ENCODE data around the gene UCP2.

Gene UCP2

DNA sequence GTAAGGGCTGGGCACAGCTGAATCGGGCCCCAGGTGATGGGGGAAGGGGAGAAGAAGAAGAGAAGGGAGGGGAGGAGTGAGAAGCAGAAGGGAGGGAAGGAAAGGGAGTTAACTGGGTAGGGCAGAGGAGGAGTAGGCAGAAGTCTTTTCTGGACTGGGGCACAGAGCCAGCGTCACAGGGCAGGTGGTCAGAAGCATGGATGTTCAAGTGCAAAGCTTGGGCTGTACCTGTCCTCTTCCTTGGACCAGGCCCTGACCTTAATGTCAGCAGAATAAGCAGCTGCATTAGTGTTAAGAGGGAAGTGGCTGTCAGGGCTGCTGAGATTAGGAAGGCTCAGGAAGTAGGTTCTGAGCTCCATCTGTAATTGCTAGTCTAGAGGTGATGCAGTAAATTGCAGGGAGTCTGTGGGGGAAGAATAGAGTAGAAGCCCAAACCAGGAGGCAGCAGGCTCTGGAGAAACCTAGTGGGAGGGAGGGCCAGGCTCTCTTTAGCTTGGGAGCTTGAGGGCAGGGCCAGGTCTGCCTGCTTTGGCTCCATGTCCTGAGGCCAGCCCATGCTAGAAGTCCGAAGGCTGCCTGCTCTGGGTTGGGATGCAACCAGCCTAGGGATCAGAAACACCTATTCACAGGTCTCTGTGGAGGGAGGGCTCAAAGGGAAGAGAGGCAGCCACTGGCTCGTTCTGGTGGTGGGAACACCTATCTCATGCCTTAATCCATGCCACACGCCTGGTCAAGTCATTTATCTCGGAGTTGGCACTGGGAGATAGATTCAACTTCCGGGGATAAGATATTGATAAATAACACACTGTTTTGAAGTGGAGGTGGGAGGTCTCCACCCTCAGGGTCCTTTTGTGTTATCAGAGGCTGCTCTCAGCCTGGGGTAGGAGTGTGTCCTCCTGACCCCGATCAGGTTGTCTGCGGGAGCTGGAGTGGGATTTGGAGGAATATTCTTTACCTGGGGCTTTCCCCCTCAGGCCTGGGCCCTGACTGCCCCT is 28.0 kb upstream of the UCP2 start:
- H3K4me1 ChIP-seq (ENCODE audit: low read depth, poor library complexity, severe bottlenecking) = peaks cover 6% of the 10 kb centered on the region
- no peak overlapping the region for H3K9ac ChIP-seq
- H2AFZ ChIP-seq (ENCODE audit: low read depth) = no peak overlapping the region
- no peak overlapping the region for H3K27ac ChIP-seq
- H3K36me3 ChIP-seq (ENCODE audit: insufficient read depth) = no peaks in the 10 kb centered on the region
- no peak overlapping the region for H3K4me2 ChIP-seq
- no peak overlapping the region for H3K4me3 ChIP-seq (IDR thresholded peaks at IDR 0.05; ENCODE audit: insufficient read depth, low read depth, low read length)
- no peaks in the 10 kb centered on the region for H3K27me3 ChIP-seq (ENCODE audit: insufficient read depth, low read depth)
- no peaks in the 10 kb centered on the region for H4K20me1 ChIP-seq (ENCODE audit: insufficient read depth)
- H3K79me2 ChIP-seq (ENCODE audit: insufficient read depth, low read depth) = no peaks in the 10 kb centered on the region
- TF ChIP-seq, protein P1, sequence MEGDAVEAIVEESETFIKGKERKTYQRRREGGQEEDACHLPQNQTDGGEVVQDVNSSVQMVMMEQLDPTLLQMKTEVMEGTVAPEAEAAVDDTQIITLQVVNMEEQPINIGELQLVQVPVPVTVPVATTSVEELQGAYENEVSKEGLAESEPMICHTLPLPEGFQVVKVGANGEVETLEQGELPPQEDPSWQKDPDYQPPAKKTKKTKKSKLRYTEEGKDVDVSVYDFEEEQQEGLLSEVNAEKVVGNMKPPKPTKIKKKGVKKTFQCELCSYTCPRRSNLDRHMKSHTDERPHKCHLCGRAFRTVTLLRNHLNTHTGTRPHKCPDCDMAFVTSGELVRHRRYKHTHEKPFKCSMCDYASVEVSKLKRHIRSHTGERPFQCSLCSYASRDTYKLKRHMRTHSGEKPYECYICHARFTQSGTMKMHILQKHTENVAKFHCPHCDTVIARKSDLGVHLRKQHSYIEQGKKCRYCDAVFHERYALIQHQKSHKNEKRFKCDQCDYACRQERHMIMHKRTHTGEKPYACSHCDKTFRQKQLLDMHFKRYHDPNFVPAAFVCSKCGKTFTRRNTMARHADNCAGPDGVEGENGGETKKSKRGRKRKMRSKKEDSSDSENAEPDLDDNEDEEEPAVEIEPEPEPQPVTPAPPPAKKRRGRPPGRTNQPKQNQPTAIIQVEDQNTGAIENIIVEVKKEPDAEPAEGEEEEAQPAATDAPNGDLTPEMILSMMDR (conservative IDR thresholded peaks at IDR 0.05; ENCODE audit: low read depth, low read length) = no peak

DNA sequence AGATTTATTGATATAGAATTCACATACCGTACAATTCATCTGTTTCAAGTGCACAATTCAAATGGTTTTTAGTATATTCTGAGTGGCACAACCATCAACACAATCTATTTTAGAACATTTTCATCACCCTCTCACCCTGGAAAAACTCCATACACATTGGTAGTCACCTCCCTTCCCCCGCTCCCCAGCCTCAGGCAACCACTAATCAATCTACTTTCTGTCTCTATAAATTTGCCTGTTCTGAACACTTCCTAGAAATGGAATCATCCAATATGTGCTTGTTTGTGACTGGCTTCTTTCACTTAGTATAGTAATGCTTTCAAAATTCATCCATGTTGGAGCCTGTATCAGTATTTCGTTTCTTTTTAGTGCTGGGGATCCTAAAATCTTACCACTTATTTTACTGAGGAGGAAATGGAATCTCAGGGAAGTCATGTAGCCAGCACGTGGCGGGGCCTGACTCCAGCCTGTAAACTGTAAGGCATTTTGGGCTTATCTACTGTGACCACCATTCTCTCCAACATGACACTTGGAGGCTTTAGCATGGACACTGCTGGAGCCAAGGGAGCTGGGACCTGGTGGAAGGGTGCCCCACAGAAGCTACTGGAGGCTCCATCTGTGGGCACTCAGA is 27.1 kb upstream of the UCP2 start:
- Histone ChIP-seq H3K79me2 (ENCODE audit: insufficient read depth, low read depth) (no peaks in the 10 kb centered on the region), H3K27ac (no peak overlapping the region), H3K4me2 (no peak overlapping the region), H3K9ac (no peak overlapping the region), H3K36me3 (ENCODE audit: insufficient read depth) (no peaks in the 10 kb centered on the region), H2AFZ (ENCODE audit: low read depth) (no peak overlapping the region), H3K4me1 (ENCODE audit: low read depth, poor library complexity, severe bottlenecking) (peaks cover 1% of the 10 kb centered on the region), H3K27me3 (ENCODE audit: insufficient read depth, low read depth) (no peaks in the 10 kb centered on the region), H4K20me1 (ENCODE audit: insufficient read depth) (no peaks in the 10 kb centered on the region), H3K4me3 (IDR thresholded peaks at IDR 0.05; ENCODE audit: insufficient read depth, low read depth, low read length) (no peak overlapping the region)
- TF ChIP-seq, protein P1 (conservative IDR thresholded peaks at IDR 0.05; ENCODE audit: low read depth, low read length) = no peak

DNA sequence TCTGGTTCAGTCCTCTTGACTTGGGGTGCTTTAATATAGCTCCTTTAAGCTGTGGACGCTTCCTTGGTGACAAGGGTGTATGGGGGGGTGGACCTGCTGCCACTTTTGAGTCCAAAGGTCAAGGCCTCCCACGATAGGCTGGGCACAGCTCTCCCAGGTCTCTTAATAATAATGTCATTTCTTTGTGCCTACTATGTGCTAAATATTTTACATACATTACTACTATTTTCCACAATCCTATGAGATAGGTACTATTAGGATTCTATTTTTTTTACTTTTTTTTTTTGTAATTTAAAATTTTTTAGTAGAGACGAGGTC is 26.5 kb upstream of the UCP2 start:
- TF ChIP-seq, protein P1 (conservative IDR thresholded peaks at IDR 0.05; ENCODE audit: low read depth, low read length) = no peak
- Histone ChIP-seq H2AFZ (ENCODE audit: low read depth) (no peak overlapping the region), H3K27me3 (ENCODE audit: insufficient read depth, low read depth) (no peaks in the 10 kb centered on the region), H3K9ac (no peak overlapping the region), H3K4me1 (ENCODE audit: low read depth, poor library complexity, severe bottlenecking) (no peaks in the 10 kb centered on the region), H3K36me3 (ENCODE audit: insufficient read depth) (no peaks in the 10 kb centered on the region), H3K27ac (no peak overlapping the region), H3K4me3 (IDR thresholded peaks at IDR 0.05; ENCODE audit: insufficient read depth, low read depth, low read length) (no peak overlapping the region), H3K4me2 (no peak overlapping the region), H3K79me2 (ENCODE audit: insufficient read depth, low read depth) (no peaks in the 10 kb centered on the region), H4K20me1 (ENCODE audit: insufficient read depth) (no peaks in the 10 kb centered on the region)

DNA sequence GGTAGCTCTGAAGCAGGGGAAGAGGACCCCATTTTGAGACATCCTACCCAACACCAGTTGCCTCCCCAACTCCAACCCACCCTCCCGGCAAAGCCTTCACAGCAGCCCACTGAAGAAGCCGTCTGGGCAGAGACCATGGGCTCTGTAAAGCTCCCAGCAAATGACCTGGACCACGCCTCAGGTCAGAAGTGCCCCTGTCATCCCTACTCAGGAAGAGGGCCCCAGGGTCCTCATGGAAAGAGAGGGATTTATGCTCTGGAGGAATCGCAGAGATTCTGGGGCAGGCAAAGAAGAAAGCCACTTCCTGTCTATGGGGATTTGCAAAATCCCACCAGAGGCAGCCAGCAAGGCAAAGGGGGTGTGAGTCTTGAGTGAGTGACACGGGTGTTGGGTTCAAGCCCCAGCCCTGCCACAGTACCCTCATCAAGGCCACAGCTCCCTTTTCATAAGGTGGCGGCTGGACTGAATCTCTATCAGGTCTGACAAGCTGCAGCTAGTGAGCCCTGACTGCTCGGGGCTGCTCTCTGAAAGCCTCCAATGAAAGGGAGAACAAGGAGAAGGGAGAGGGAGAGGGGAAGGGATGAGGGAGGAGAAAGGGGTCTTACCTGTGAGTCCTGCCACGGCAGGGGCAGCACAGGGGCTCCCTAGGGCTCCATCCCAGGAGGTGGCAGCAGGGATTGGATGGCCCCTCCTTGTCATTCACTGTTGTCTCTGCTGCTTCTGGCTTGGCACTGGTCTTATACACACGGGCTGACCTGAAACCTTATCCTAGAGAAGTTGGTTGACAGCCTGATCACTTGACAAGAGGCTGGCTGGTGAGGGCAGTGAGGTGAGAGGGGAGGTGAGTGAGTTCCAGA is 26.0 kb upstream of the UCP2 start, which contains the start of gene UCP3:
Gene UCP3, minus strand, starts transcription at position 713 of the 857 bp plus-strand sequence. CDS start 2,043 bp downstream, outside the sequence.
- Histone ChIP-seq H4K20me1 (ENCODE audit: insufficient read depth) (no peaks in the 10 kb centered on the region), H3K27me3 (ENCODE audit: insufficient read depth, low read depth) (no peaks in the 10 kb centered on the region), H3K79me2 (ENCODE audit: insufficient read depth, low read depth) (no peaks in the 10 kb centered on the region), H3K9ac (no peak within 1 kb of the TSS), H3K4me1 (ENCODE audit: low read depth, poor library complexity, severe bottlenecking) (no peaks in the 10 kb centered on the region), H3K27ac (no peak within 1 kb of the TSS), H2AFZ (ENCODE audit: low read depth) (no peak within 1 kb of the TSS), H3K4me3 (IDR thresholded peaks at IDR 0.05; ENCODE audit: insufficient read depth, low read depth, low read length) (no peak within 1 kb of the TSS), H3K36me3 (ENCODE audit: insufficient read depth) (no peaks in the 10 kb centered on the region), H3K4me2 (no peak within 1 kb of the TSS)
- TF ChIP-seq, protein P1 (conservative IDR thresholded peaks at IDR 0.05; ENCODE audit: low read depth, low read length) = no peak
